DOHH2 (cell line): ENCODE results near the gene PDE4B.

Experiments
- EZH2phosphoT487 ChIP-seq: fragments of 200-600 bp; sonication (generic); IDR thresholded peaks from 2 replicates; pipeline ENCODE4 v1.6.1; 2017; ENCODE audit warnings: borderline replicate concordance, mild to moderate bottlenecking, antibody characterized with exemption, low read length, moderate library complexity, mixed read lengths
- TF ChIP-seq, protein P1 (sequence below): fragments of 200-600 bp; sonication (generic); IDR thresholded peaks from one replicate; pipeline ENCODE4 v1.5.1; 2014; ENCODE audit warnings: antibody characterized with exemption, mild to moderate bottlenecking, low read depth, low read length; ENCODE audit not compliant: poor library complexity, severe bottlenecking

GRCh38 chr1:66300972-66301451 is 508.3 kb downstream of the PDE4B start:
- TF ChIP-seq, protein P1, sequence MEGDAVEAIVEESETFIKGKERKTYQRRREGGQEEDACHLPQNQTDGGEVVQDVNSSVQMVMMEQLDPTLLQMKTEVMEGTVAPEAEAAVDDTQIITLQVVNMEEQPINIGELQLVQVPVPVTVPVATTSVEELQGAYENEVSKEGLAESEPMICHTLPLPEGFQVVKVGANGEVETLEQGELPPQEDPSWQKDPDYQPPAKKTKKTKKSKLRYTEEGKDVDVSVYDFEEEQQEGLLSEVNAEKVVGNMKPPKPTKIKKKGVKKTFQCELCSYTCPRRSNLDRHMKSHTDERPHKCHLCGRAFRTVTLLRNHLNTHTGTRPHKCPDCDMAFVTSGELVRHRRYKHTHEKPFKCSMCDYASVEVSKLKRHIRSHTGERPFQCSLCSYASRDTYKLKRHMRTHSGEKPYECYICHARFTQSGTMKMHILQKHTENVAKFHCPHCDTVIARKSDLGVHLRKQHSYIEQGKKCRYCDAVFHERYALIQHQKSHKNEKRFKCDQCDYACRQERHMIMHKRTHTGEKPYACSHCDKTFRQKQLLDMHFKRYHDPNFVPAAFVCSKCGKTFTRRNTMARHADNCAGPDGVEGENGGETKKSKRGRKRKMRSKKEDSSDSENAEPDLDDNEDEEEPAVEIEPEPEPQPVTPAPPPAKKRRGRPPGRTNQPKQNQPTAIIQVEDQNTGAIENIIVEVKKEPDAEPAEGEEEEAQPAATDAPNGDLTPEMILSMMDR = no peak
- no peak for TF ChIP-seq EZH2phosphoT487
